Fibroblast of pulmonary artery (primary cell): ENCODE data around the gene TFAP2B.

ENCODE experiments used
- DNase-seq: peaks from one replicate; pipeline ENCODE4 v3.0.0-alpha.2; 2010; ENCODE audit warnings: low read depth
- H3K4me3 ChIP-seq: replicated peaks from 2 replicates; pipeline ENCODE4 v1.5.1; 2011; ENCODE audit warnings: low read depth, mild to moderate bottlenecking, control low read depth, low read length, moderate library complexity
- CTCF ChIP-seq: IDR thresholded peaks from 2 replicates; pipeline ENCODE4 v1.5.1; 2011; ENCODE audit warnings: mild to moderate bottlenecking, control low read depth, low read length, inconsistent platforms; ENCODE audit errors: missing control alignments

TFAP2B gene

GRCh38 chr6:50824552-50824951 lies 5.9 kb downstream of the TFAP2B start:
- no peak for TF ChIP-seq CTCF
- no peak overlapping the region for H3K4me3 ChIP-seq
- no peak for DNase-seq

GRCh38 chr6:50825375-50826036 lies 6.8 kb downstream of the TFAP2B start:
- H3K4me3 ChIP-seq: no peak overlapping the region
- TF ChIP-seq CTCF: no peak
- DNase-seq: no peak

GRCh38 chr6:50826037-50826761 lies 7.5 kb downstream of the TFAP2B start:
- TF ChIP-seq CTCF: no peak
- no peak overlapping the region for H3K4me3 ChIP-seq
- no peak for DNase-seq

GRCh38 chr6:50826803-50827202 lies 8.1 kb downstream of the TFAP2B start:
- DNase-seq: no peak
- no peak for TF ChIP-seq CTCF
- H3K4me3 ChIP-seq: no peak overlapping the region

- no peak overlapping the region for H3K4me3 ChIP-seq
- TF ChIP-seq CTCF: no peak
- DNase-seq: no peak
These were observed 10.4 kb downstream of the TFAP2B start for GRCh38 chr6:50829049-50829448.

GRCh38 chr6:50829898-50830444 lies 11.3 kb downstream of the TFAP2B start:
- TF ChIP-seq CTCF: no peak
- DNase-seq: no peak

More at GRCh38 chr6:50829898-50830444, 11.3 kb downstream of the TFAP2B start:
- no peak overlapping the region for H3K4me3 ChIP-seq
